OCI-M2 (cell line): ENCODE results near the gene ANKRD33.

Experiments
- DNase-seq: peaks from one replicate; lab custom pipeline; 2025; ENCODE audit not compliant: unreplicated experiment; lab: John Stamatoyannopoulos, UW

ANKRD33 gene

GRCh38 chr12:51900323-51900889 is 12.5 kb downstream of the ANKRD33 start:
- DNase-seq: no peak

GRCh38 chr12:51901121-51901817 is 13.4 kb downstream of the ANKRD33 start:
- DNase-seq: no peak

GRCh38 chr12:51901881-51902280 is 14.0 kb downstream of the ANKRD33 start:
- no peak for DNase-seq

- no peak for DNase-seq
Measured at GRCh38 chr12:51904951-51905470, 17.1 kb downstream of the ANKRD33 start.

- no peak for DNase-seq
Measured at GRCh38 chr12:51905471-51906429, 17.8 kb downstream of the ANKRD33 start.

- DNase-seq: no peak
Measured at GRCh38 chr12:51906430-51907082, 18.7 kb downstream of the ANKRD33 start.

- DNase-seq: no peak
Measured at GRCh38 chr12:51907083-51907855, 19.4 kb downstream of the ANKRD33 start, which contains the start of gene ACVRL1. TSS of gene ACVRL1 (plus strand) at chr12:51907504. CDS start at chr12:51912475, 4,971 bp downstream.

- DNase-seq: no peak
Measured at GRCh38 chr12:51907856-51908425, 20.0 kb downstream of the ANKRD33 start.

- no peak for DNase-seq
Measured at GRCh38 chr12:51908876-51909592, 21.1 kb downstream of the ANKRD33 start.

- DNase-seq: no peak
Measured at GRCh38 chr12:51910168-51910567, 22.3 kb downstream of the ANKRD33 start.

- no peak for DNase-seq
Measured at GRCh38 chr12:51910691-51911090, 22.8 kb downstream of the ANKRD33 start.

GRCh38 chr12:51911307-51911706 is 23.4 kb downstream of the ANKRD33 start:
- DNase-seq: no peak

GRCh38 chr12:51911788-51912711 is 24.1 kb downstream of the ANKRD33 start:
- no peak for DNase-seq

GRCh38 chr12:51913071-51914033 is 25.4 kb downstream of the ANKRD33 start:
- no peak for DNase-seq

GRCh38 chr12:51914034-51914923 is 26.4 kb downstream of the ANKRD33 start:
- DNase-seq: no peak
